Endothelial cell (in vitro differentiated cells): ENCODE results near the gene RBM12. TPM values are rescaled to one million over a fixed set of nuclear protein-coding genes. Genes with fewer than 3 reads are reported as not detected.

Experiments
- DNase-seq: peaks from one replicate; pipeline ENCODE4 v3.0.0; 2021; ENCODE audit warnings: low spot score
- H3K27ac Mint-ChIP-seq: one replicate; pipeline ENCODE4 v1.8.0; 2021; ENCODE audit warnings: mixed read lengths, inconsistent platforms; ENCODE audit not compliant: unreplicated experiment
- H3K27me3 Mint-ChIP-seq: one replicate; pipeline ENCODE4 v1.8.0; 2021; ENCODE audit warnings: mild to moderate bottlenecking, moderate library complexity, mixed read lengths, inconsistent platforms; ENCODE audit not compliant: unreplicated experiment
- H3K36me3 Mint-ChIP-seq: one replicate; pipeline ENCODE4 v1.8.0; 2021; ENCODE audit warnings: mild to moderate bottlenecking, low read depth, mixed read lengths, inconsistent platforms; ENCODE audit not compliant: unreplicated experiment
- H3K4me1 Mint-ChIP-seq: one replicate; pipeline ENCODE4 v1.8.0; 2021; ENCODE audit warnings: mild to moderate bottlenecking, mixed read lengths, inconsistent platforms; ENCODE audit not compliant: unreplicated experiment
- H3K4me3 Mint-ChIP-seq: one replicate; pipeline ENCODE4 v1.8.0; 2021; ENCODE audit warnings: mild to moderate bottlenecking, mixed read lengths, inconsistent platforms; ENCODE audit not compliant: unreplicated experiment
- H3K9me3 Mint-ChIP-seq: one replicate; pipeline ENCODE4 v1.8.0; 2021; ENCODE audit warnings: mixed read lengths, inconsistent platforms; ENCODE audit not compliant: unreplicated experiment
- total RNA-seq: library from RNA; stranded (reverse); fragmentation: NEBNext Ultra II Directional; extraction: Animal tissue kit (Norgen Biotek cat#: 25700); gene quantifications from one replicate; pipeline ENCODE4 v1.2.1, GENCODE V29; 2021; ENCODE audit not compliant: unreplicated experiment
- TF ChIP-seq, protein P1 (sequence below): fragments of 200-600 bp; sonication (generic); IDR thresholded peaks from one replicate; pipeline ENCODE4 v1.5.0; 2021; ENCODE audit warnings: antibody characterized with exemption; ENCODE audit not compliant: unreplicated experiment

RBM12 gene
- total RNA-seq, 1 donor from 2014 or later, result 121 TPM

DNA sequence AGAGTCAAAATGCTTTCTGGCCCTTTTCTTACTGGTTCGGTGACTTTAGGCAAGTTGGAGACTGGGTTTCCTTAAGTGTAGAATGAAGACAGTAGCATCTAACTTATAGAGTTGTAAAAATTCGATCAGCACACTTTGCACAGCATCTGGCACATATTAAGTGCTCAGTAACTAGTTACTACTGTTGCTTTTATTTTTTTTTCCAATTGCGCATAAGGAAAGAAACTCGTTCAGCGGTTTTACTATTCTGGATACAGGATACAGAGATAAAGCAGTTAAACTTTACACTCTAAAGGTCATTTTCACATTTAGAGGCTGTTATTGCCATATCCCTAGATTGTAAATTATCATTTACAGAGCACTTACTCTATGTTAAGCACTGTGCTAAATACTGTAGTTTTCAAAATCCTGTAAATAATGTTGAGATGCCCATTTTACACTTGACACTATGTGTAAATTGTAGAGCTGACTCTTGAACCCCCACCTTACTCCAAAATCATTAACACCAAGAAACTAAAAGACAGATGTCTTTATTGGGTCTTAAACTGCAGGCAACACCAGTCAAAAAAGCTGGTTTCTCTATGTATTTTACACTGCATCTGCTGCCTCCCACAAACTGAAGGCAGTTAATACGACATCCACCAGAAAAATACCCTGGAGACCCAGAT is 35.4 kb upstream of the RBM12 start:
- no peak for DNase-seq
- H3K4me1 Mint-ChIP-seq, result peaks cover 30% of the 10 kb centered on the region
- peaks cover 10% of the 10 kb centered on the region for H3K27me3 Mint-ChIP-seq
- H3K4me3 Mint-ChIP-seq, result peak overlapping the region; percentile 95
- H3K36me3 Mint-ChIP-seq, result peaks cover 31% of the 10 kb centered on the region
- TF ChIP-seq, protein P1, sequence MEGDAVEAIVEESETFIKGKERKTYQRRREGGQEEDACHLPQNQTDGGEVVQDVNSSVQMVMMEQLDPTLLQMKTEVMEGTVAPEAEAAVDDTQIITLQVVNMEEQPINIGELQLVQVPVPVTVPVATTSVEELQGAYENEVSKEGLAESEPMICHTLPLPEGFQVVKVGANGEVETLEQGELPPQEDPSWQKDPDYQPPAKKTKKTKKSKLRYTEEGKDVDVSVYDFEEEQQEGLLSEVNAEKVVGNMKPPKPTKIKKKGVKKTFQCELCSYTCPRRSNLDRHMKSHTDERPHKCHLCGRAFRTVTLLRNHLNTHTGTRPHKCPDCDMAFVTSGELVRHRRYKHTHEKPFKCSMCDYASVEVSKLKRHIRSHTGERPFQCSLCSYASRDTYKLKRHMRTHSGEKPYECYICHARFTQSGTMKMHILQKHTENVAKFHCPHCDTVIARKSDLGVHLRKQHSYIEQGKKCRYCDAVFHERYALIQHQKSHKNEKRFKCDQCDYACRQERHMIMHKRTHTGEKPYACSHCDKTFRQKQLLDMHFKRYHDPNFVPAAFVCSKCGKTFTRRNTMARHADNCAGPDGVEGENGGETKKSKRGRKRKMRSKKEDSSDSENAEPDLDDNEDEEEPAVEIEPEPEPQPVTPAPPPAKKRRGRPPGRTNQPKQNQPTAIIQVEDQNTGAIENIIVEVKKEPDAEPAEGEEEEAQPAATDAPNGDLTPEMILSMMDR, result no peak
- no peaks in the 10 kb centered on the region for H3K9me3 Mint-ChIP-seq
- peak overlapping the region; percentile 93 for H3K27ac Mint-ChIP-seq

DNA sequence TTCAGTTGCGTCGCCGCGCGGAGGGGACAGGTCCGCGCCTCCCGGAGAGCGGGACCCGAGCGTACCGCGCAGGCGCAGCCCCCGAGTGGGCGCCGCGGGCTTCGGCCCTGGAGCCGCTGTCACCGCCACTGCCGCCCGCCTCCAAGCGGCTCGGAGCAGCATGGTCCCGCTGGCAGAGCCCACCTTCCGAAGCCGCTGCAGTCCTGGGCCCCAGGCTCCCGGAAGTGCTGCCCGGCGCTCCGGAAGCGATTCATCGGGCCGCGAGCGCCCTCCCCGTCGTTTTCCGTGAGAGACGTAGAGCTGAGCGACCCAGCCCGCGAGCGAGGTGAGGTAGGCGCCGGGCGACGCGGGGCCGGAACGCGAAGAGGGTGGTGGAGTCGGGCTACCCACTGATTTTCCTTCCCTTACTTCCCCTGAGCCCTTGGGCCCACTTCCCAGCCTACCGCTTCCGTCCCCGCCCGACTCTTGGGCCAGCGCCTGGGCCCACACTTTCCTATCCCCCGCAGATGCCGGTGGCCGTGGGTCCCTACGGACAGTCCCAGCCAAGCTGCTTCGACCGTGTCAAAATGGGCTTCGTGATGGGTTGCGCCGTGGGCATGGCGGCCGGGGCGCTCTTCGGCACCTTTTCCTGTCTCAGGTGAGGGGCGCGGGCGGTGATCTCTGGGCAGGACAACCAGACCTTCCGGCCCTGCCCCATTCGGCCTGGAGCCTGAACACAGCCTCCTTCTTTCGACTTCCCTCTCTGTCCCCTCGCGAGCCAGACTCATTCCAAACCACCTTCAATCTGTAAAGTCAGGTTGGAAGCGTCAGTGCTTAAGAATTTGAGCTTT is 34.6 kb upstream of the RBM12 start, which contains the start of the genes NFS1 and ROMO1:
Gene NFS1 (minus strand): TSS at position 226 of the 830 bp plus-strand sequence. CDS start 64 bp downstream, at position 162.
Gene ROMO1 (plus strand): TSS at position 279 of the 830 bp plus-strand sequence. CDS start 228 bp downstream, at position 507.
- Mint-ChIP-seq H3K4me3 (peak within 1 kb of the TSS; percentile 95), H3K4me1 (peaks cover 30% of the 10 kb centered on the region), H3K27me3 (peaks cover 10% of the 10 kb centered on the region), H3K9me3 (no peaks in the 10 kb centered on the region), H3K27ac (peak within 1 kb of the TSS; percentile 93), H3K36me3 (peaks cover 25% of the 10 kb centered on the region)
- TF ChIP-seq, protein P1, result peak; percentile 27
- DNase-seq, result peak; percentile 81

DNA sequence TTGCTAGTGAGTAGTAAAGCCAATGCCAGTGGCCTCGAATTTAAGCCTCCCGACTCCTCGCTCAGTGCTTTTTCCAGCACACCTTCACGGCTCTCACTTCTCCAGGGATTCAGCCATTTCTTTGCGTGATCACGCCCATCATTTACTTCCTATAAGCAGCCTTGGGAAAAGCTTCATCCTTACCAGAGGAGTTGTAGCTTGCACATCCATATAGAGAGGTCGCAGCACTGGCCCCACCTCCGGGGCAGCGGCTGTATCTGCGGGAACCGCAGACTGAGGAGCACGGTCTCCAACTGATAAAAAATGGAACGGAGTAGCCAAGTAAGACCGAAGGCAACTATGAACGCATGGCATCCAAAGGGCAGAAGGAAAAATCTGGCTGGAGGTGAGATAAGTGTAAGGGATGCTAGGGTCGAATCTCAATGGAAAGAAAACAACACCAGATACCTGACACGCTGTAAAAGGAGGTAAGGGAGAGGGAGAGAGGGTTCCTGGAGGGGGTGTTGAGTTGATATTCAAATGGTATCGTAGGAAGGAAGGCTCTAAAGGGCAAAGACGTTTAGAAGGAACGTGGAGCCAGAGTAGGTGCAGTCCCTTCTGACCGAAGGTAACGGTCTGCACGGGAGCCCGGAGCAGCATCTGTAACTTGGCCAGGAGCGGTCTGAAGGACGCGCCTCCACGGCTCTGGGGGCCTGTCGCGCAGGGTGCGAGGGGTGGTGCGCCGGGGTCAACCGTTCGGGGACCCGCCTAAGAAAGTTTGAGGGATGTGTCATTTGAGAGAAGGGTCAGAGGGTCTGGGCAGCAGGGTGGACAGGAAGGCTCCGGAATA is 33.8 kb upstream of the RBM12 start:
- peaks cover 18% of the 10 kb centered on the region for H3K36me3 Mint-ChIP-seq
- peak overlapping the region; percentile 71 for H3K27ac Mint-ChIP-seq
- H3K27me3 Mint-ChIP-seq, result peaks cover 10% of the 10 kb centered on the region
- peaks cover 30% of the 10 kb centered on the region for H3K4me1 Mint-ChIP-seq
- peak overlapping the region; percentile 95 for H3K4me3 Mint-ChIP-seq
- TF ChIP-seq, protein P1, result no peak
- no peaks in the 10 kb centered on the region for H3K9me3 Mint-ChIP-seq
- DNase-seq, result peak; percentile 15

DNA sequence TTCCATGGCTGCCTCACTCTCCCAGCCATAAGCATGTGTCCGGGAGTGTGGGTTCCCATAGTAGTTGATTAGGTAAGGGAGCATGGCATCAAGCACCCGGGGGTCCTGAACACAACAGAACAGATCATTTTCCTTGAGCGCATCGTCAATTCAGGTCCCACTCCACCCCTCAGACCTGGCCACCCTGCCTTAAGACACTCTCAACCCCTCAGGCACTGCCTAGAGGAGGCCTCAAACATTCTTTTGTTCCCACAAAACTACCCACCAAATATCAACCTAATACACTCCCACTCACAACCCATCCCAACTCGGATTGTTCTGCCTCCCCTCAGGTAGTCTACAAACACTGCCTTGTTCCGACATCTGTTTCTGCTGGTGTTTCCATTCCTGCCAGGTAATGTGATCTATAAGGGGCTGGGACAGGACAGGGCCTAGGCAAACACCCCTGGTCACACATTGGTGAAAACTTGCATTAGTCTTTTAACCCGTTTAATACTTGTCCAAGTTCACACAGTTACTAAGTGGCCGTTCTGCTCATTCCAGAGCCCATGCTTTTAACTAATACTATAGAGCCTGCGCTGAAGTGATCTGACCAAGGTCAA is 33.1 kb upstream of the RBM12 start:
- TF ChIP-seq, protein P1, result no peak
- peaks cover 17% of the 10 kb centered on the region for H3K36me3 Mint-ChIP-seq
- peaks cover 30% of the 10 kb centered on the region for H3K4me1 Mint-ChIP-seq
- peaks cover 10% of the 10 kb centered on the region for H3K27me3 Mint-ChIP-seq
- peak overlapping the region; percentile 95 for H3K4me3 Mint-ChIP-seq
- DNase-seq, result no peak
- H3K9me3 Mint-ChIP-seq, result no peaks in the 10 kb centered on the region
- no peak overlapping the region for H3K27ac Mint-ChIP-seq
